Activated T-helper 1 cell treated with anti-CD3 and anti-CD28 coated beads, Interleukin-12 subunit alpha, Interleukin-12 subunit beta, Interleukin-2, Interleukin-4 antibody, amounts not matched to agents 30 ng/mL and 10 ng/mL and 1 ng/mL, durations not matched to agents 14 hours and 24 hours and 36 hours (primary cell): ENCODE results near the gene C6orf47. TPM values are rescaled to one million over a fixed set of nuclear protein-coding genes. Genes with fewer than 3 reads are reported as not detected.
"Not testable (repeated sequence)": the region's sequence is repeated elsewhere in the genome, so short reads cannot be mapped to it uniquely, and the experiment has no call there.

Experiments used
- DNase-seq: peaks from one replicate; pipeline ENCODE4 v3.0.0; 2021; ENCODE audit warnings: low spot score
- H3K27ac Mint-ChIP-seq: one replicate; pipeline ENCODE4 v1.8.0; 2021; ENCODE audit warnings: mild to moderate bottlenecking, mixed read lengths
- H3K27me3 Mint-ChIP-seq: one replicate; pipeline ENCODE4 v1.8.0; 2022; ENCODE audit warnings: mild to moderate bottlenecking, moderate library complexity, mixed read lengths; ENCODE audit not compliant: insufficient read depth
- H3K36me3 Mint-ChIP-seq: one replicate; pipeline ENCODE4 v1.8.0; 2021; ENCODE audit warnings: low read depth, mixed read lengths
- H3K4me1 Mint-ChIP-seq: one replicate; pipeline ENCODE4 v1.8.0; 2021; ENCODE audit warnings: low read depth, mixed read lengths
- H3K4me3 Mint-ChIP-seq: one replicate; pipeline ENCODE4 v1.8.0; 2021; ENCODE audit warnings: mild to moderate bottlenecking, moderate library complexity, mixed read lengths
- H3K9me3 Mint-ChIP-seq: one replicate; pipeline ENCODE4 v1.8.0; 2021; ENCODE audit warnings: mixed read lengths
- intact Hi-C: fragments of 100-400 bp; cut with micrococcal nuclease; formaldehyde crosslinking; loops from one replicate; pipeline ENCODE4 v1.15.1; 2024
- total RNA-seq: library from RNA; stranded (reverse); gene quantifications from 2 replicates; pipeline ENCODE4 v1.2.3, GENCODE V29; 2022

The C6orf47 gene, protein sequence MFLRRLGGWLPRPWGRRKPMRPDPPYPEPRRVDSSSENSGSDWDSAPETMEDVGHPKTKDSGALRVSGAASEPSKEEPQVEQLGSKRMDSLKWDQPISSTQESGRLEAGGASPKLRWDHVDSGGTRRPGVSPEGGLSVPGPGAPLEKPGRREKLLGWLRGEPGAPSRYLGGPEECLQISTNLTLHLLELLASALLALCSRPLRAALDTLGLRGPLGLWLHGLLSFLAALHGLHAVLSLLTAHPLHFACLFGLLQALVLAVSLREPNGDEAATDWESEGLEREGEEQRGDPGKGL
- 18.1 and 19.1 TPM in 2 replicates for total RNA-seq

DNA sequence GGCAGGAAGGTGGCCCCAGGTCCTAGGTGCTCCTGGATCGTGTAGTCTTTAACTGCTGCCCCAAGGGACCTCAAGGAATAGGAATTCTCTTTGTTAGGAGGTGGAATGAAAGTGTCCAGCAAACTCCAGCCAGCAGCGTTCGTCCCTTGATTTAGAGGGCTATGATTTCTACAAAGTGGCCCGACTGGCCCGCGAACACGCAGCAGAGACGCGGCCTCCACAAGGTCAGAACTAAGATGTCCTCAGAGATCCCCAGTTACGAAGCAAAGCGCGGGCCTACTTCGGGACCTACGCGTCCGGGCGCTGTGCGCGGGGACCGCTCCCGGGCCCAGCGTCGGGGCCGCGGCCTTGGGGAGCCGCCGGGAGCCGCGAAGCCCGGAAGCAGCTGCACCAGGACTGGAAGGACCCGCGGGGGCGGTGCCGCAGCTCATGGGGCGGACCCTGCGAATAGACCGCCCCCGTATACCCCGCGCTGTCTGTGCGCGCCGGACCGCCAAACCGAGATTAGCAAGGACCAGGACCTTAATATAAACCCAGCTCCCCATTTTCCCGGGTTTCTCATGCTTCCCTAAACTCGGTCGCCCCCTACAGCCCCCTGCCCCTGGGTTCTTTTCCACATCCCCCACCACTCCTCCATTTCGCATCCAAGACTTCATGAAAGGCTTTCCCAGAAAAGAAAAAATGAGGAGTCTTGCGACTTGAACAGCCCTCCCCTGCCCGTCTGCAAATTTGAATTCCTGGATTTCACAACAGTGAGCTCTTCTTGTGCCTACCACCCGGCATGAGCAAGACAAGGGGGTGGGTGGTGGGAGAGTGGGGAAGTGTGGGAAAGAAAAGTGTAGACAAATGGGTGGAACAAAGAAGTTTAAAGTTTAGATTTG lies at the start of gene C6orf47:
Gene C6orf47 (minus strand): TSS at position 398 of the 881 bp plus-strand sequence. CDS start 831 bp downstream, outside the sequence.
- H3K36me3 Mint-ChIP-seq: peaks cover 53% of the 10 kb centered on the region
- peaks cover 79% of the 10 kb centered on the region for H3K4me1 Mint-ChIP-seq
- peak within 1 kb of the TSS; percentile 91 for H3K4me3 Mint-ChIP-seq
- DNase-seq: peak; percentile 69
- H3K27ac Mint-ChIP-seq: peak within 1 kb of the TSS; percentile 80
- no peaks in the 10 kb centered on the region for H3K9me3 Mint-ChIP-seq
- H3K27me3 Mint-ChIP-seq: no peaks in the 10 kb centered on the region
- intact Hi-C loops: loop anchor here (1.0 to 10.0 kb wide), 3 partner anchors 8 to 1544 kb away; partner anchors contain the start of genes BAG6, HSD17B8, RING1 and RXRB

GRCh38 chr6:31709157-31709556 lies 48.6 kb upstream of the C6orf47 start:
- intact Hi-C loops, H3K27me3 Mint-ChIP-seq, DNase-seq, H3K9me3 Mint-ChIP-seq, H3K36me3 Mint-ChIP-seq, H3K27ac Mint-ChIP-seq, H3K4me3 Mint-ChIP-seq: not testable (repeated sequence)
- H3K4me1 Mint-ChIP-seq: peaks cover 14% of the 10 kb centered on the region

DNA sequence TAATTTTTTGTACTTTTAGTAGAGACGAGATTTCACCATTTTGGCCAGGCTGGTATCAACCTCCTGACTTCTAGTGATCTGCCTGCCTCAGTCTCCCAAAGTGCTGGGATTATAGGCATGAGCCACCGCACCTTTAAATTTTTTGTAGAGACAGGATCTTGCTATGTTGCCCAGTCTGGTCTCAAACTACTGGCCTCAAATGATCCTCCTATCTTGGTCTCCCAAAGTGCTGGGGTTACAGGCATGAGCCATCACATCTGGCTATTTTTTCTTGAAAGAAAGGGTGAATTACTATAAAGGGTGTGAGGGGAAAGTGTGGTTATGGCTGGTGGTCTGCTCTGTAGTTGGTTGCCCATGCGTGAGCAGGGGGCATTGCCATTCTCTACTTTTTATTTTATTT lies 47.6 kb upstream of the C6orf47 start:
- H3K4me3 Mint-ChIP-seq: no peak overlapping the region
- no peaks in the 10 kb centered on the region for H3K9me3 Mint-ChIP-seq
- peaks cover 4% of the 10 kb centered on the region for H3K27me3 Mint-ChIP-seq
- no peak overlapping the region for H3K27ac Mint-ChIP-seq
- peaks cover 13% of the 10 kb centered on the region for H3K4me1 Mint-ChIP-seq
- intact Hi-C loops: no loop called here
- DNase-seq: no peak
- H3K36me3 Mint-ChIP-seq: peaks cover 2% of the 10 kb centered on the region

GRCh38 chr6:31707701-31708100 lies 47.1 kb upstream of the C6orf47 start:
- DNase-seq: no peak
- Mint-ChIP-seq H3K36me3 (peaks cover 2% of the 10 kb centered on the region), H3K4me1 (peaks cover 15% of the 10 kb centered on the region), H3K27me3 (peaks cover 4% of the 10 kb centered on the region), H3K27ac (no peak overlapping the region), H3K4me3 (no peak overlapping the region), H3K9me3 (no peaks in the 10 kb centered on the region)
- intact Hi-C loops: no loop called here

DNA sequence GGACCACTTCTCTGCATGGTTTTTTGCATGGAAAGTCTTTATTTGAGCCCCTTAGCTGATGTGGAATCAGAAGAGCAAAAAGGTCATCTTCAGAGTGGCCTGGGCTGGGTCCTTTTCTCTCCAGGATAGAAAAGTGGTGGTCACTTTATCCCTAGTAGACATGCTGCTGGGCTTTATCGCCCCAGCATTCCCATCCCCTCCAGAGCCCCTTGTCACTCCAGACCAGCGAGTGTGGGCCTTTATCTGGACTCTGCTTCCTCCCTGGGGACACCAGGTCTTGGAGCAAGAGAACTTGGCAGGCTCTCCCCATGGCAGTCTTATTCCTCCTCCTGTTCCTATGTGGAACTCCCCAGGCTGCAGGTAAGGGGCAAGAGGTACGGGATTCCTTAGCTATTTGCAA lies 46.0 kb upstream of the C6orf47 start, which contains the start of gene LY6G6F:
Gene LY6G6F (plus strand): TSS at position 268 of the 400 bp plus-strand sequence. CDS start 41 bp downstream, at position 309.
- no peak within 1 kb of the TSS for H3K4me3 Mint-ChIP-seq
- no peaks in the 10 kb centered on the region for H3K27me3 Mint-ChIP-seq
- peaks cover 5% of the 10 kb centered on the region for H3K36me3 Mint-ChIP-seq
- no peak for DNase-seq
- H3K4me1 Mint-ChIP-seq: peaks cover 23% of the 10 kb centered on the region
- intact Hi-C loops: no loop called here
- no peak within 1 kb of the TSS for H3K27ac Mint-ChIP-seq
- H3K9me3 Mint-ChIP-seq: no peaks in the 10 kb centered on the region

GRCh38 chr6:31705931-31706330 lies 45.4 kb upstream of the C6orf47 start:
- DNase-seq: no peak
- H3K27ac Mint-ChIP-seq: no peak overlapping the region
- H3K27me3 Mint-ChIP-seq: no peaks in the 10 kb centered on the region
- H3K4me1 Mint-ChIP-seq: peaks cover 25% of the 10 kb centered on the region
- no peaks in the 10 kb centered on the region for H3K9me3 Mint-ChIP-seq
- intact Hi-C loops: no loop called here
- H3K36me3 Mint-ChIP-seq: peaks cover 8% of the 10 kb centered on the region
- no peak overlapping the region for H3K4me3 Mint-ChIP-seq

DNA sequence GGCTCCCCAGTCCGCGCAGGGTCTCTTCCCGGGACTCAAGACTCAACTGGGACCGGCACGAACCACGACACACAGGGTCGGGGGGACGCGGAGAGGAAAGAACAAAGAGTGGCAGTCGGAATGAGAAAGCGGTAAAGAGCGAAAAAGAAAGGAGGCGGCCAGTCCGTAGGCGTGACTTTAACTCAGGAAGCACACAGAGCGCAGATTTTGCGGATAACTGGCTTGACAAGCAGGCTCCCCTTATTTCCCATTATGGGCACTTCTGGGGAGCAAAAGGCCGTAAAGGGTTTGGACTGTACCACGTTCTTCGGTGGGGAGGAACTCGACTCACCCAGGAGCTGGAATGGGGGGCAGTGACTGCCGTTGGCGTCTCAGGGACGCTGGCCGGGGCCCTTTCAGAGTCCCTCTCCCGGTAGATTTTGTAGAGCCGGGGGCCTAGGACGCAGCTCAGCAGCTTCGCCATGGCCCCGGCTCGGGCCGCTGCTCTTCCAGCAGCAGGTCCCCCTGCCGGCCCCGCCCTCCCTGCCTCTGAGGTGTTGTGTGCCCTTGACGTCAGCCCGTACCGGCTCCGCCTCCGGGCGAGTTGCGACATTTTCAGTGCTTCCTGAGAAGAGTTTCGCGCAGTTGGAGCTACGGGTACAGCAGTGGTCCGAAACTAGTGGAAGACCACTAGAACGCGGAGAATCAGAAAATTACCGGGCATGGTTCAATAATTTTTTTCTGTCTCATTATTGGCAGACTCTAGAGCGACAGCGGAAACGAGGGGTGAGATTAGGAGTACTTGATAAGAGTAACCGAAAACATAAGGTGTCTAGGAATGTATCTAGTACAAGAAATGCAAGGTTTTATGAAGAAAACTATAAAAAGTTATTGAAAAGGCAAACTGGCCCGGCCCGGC lies 42.5 kb upstream of the C6orf47 start, which contains the start of gene ABHD16A:
Gene ABHD16A (minus strand): TSS at position 506 of the 898 bp plus-strand sequence. CDS start 43 bp downstream, at position 463.
- Mint-ChIP-seq H3K4me1 (peaks cover 25% of the 10 kb centered on the region), H3K36me3 (peaks cover 14% of the 10 kb centered on the region), H3K9me3 (no peaks in the 10 kb centered on the region), H3K27ac (peak within 1 kb of the TSS; percentile 97), H3K4me3 (peak within 1 kb of the TSS; percentile 98), H3K27me3 (no peaks in the 10 kb centered on the region)
- intact Hi-C loops: loop anchor here (1.0 to 2.0 kb wide), 12 partner anchors 23 to 256 kb away; partner anchors contain the start of genes BAG6, CLIC1, DDAH2 and HSPA1B
- peak; percentile 95 for DNase-seq

DNA sequence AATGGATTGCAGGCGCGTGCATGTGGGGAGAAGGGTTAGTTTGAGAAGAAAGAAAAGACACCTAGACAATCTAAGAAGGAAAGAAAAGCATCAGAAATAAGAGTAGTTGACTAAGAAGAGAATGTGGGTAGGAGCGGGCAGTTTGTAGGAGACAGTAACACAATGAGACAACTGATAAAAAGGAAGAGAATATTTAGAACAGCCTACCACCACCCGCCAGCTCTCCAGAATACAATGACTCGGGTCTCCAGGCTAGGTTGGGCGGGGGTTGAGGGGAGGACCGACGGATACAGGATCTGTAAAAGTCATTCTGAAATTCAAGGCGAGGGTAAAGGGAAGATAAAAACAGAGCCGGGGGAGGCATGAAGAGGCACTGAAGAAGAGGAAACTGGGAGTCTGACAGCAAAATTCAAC lies 41.8 kb upstream of the C6orf47 start:
- Mint-ChIP-seq H3K36me3 (peaks cover 18% of the 10 kb centered on the region), H3K9me3 (no peaks in the 10 kb centered on the region), H3K27ac (peak overlapping the region; percentile 97), H3K4me1 (peaks cover 31% of the 10 kb centered on the region), H3K27me3 (no peaks in the 10 kb centered on the region), H3K4me3 (peak overlapping the region; percentile 98)
- DNase-seq: peak; percentile 11
- intact Hi-C loops: loop anchor here (1.0 to 2.0 kb wide), 3 partner anchors 22 to 200 kb away; partner anchors contain the start of genes VWA7 and ZBTB12

DNA sequence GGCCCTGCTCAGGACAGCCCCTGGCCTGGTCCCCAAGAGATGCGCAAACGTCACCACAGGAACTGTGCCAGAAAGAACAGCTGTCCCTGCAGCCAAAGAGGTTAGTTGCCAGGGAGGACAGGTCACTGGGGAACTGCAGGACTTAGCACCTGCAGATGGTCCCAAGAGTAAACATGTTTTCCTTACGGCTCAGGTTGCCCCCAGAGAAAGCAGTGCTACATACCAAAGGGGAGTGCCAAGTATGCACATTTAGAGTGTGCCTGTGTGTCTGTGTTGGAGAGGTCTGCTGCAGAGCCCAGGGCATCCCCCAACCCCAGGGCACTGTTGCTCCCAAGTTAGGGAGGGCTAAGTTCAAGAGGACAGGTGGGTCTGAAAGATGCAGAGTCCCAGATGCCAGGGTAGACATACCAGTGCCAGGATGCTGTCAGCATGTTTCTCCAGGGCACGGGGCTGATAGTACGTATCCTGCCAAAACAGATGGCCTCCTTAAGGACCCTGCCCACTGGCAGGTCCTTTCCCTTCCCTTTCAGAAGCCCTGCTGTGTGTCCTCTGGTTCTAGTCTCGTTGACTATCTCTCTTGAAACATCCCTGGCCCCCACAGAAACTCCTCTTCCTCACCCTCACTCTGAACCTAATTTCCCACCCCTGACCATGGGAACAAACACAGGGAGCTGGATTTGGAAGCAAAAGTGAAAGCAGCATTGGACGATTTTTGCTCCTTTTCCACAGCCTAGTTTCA lies 41.3 kb upstream of the C6orf47 start:
- DNase-seq: no peak
- intact Hi-C loops: loop anchor here (1.0 to 2.0 kb wide), 3 partner anchors 22 to 201 kb away; partner anchors contain the start of genes VWA7 and ZBTB12
- Mint-ChIP-seq H3K36me3 (peaks cover 22% of the 10 kb centered on the region), H3K9me3 (no peaks in the 10 kb centered on the region), H3K27me3 (no peaks in the 10 kb centered on the region), H3K4me1 (peaks cover 34% of the 10 kb centered on the region), H3K4me3 (peak overlapping the region; percentile 98), H3K27ac (peak overlapping the region; percentile 97)

DNA sequence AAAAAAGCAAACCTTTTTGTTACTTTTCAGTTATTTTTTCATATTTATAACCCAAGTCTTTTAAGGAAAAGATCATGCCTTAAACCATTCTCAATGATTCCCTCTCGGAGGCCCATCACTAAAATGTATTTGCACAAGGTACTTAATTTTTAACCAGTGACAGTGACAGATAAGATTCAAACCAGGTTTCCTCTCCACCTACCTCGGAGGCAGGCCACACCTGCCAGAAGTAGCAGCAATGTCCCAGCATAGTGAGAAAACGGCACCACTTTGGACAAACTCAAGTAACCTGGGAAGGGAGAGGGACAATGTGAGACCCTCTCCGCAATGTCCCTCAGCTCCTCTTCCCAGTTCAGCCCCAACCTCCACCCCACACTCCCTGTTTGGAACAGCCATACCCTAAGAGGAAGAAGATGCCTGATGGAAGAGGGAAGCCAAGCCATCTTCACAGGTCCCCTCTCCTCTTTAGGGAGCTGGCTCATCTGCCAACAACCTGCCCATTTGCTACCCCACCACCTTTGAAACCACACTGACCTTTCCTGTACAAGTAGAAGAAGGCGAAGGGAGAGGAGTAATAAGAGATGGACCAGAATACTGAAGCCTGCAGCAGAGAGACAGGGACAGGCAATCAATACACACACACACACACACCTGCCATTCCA lies 40.3 kb upstream of the C6orf47 start:
- intact Hi-C loops: no loop called here
- Mint-ChIP-seq H3K4me1 (peaks cover 34% of the 10 kb centered on the region), H3K9me3 (no peaks in the 10 kb centered on the region), H3K27ac (peak overlapping the region; percentile 1), H3K4me3 (peak overlapping the region; percentile 98), H3K36me3 (peaks cover 22% of the 10 kb centered on the region), H3K27me3 (no peaks in the 10 kb centered on the region)
- DNase-seq: no peak

DNA sequence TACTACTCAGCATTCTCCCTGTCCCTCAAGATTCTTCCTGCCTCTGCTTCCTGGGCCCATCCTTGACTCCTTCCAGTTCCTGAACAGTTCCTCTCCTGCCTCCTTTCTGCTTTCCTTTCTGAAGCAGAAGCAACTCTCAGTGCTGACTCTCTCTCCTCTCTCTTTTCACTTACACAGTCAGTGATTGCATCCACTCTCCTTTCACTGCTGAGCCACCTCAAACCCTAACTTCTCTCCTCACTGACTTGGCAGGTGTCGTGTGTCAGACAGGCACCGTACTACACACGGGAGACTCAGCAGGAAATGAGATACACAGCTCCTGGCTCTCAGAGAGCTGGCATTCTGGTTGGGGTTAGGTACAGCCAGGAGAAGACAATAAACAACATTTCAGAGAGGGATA lies 37.0 kb upstream of the C6orf47 start:
- no peaks in the 10 kb centered on the region for H3K9me3 Mint-ChIP-seq
- H3K27me3 Mint-ChIP-seq: no peaks in the 10 kb centered on the region
- H3K36me3 Mint-ChIP-seq: peaks cover 32% of the 10 kb centered on the region
- H3K27ac Mint-ChIP-seq: peak overlapping the region; percentile 80
- H3K4me3 Mint-ChIP-seq: peak overlapping the region; percentile 6
- intact Hi-C loops: no loop called here
- DNase-seq: no peak
- peaks cover 29% of the 10 kb centered on the region for H3K4me1 Mint-ChIP-seq
